HCT116 (cell line): ENCODE data around the gene TBXAS1. TPM values are rescaled to one million over a fixed set of nuclear protein-coding genes. Genes with fewer than 3 reads are reported as not detected.

Experiments used
- ATAC-seq: fragments of 200-7000 bp; cut with Tn5 transposase; 2 replicates; pipeline ENCODE4 v1.9.1; 2020; ENCODE audit warnings: mild to moderate bottlenecking, moderate library complexity
- BruUV-seq: library from RNA; stranded (reverse); fragments of 400-500 nt; replicated peaks from 2 replicates; lab custom pipeline; 2021; lab: Mats Ljungman, UMichigan
- CTCF ChIA-PET: fragments of 300-600 bp; sonication (Branson Sonifier 250); formaldehyde crosslinking; loops from one replicate; lab custom pipeline; 2021; ENCODE audit warnings: antibody characterized with exemption; lab: Charles Lee
- POLR2A ChIA-PET: fragments of 300-600, 350-600 bp; sonication (Branson Sonifier 250); formaldehyde crosslinking; loops from one replicate; lab custom pipeline; 2021; ENCODE audit warnings: antibody characterized with exemption; lab: Charles Lee
- RAD21 ChIA-PET, 2 experiments: fragments of 300-600 bp; sonication (Branson Sonifier 250); formaldehyde crosslinking; loops; one replicate each; lab custom pipeline; 2023; ENCODE audit warnings: low total read pairs in 2 of 2; ENCODE audit not compliant: uncharacterized antibody in 2 of 2, unreplicated experiment in 2 of 2, low non-redundant PET in 1 of 2; lab: Charles Lee
- DNase-seq: peaks from one replicate; pipeline ENCODE4 v3.0.0-alpha.2; 2010; ENCODE audit warnings: low read depth, low spot score
- H2AFZ ChIP-seq: fragments of 200-600 bp; shearing (Covaris generic), sonication (generic); 2 replicates; pipeline ENCODE4 v1.6.1; 2017; ENCODE audit warnings: low read depth, mixed run types, mixed read lengths, antibody characterized with exemption, low read length; ENCODE audit not compliant: poor library complexity, severe bottlenecking
- H3K27ac ChIP-seq: 2 replicates; pipeline ENCODE4 v1.5.1; 2012; ENCODE audit warnings: low read depth, low read length
- H3K27me3 ChIP-seq: fragments of 200-600 bp; sonication (generic); 2 replicates; pipeline ENCODE4 v1.6.1; 2016; ENCODE audit warnings: mixed run types, low read length, mixed read lengths; ENCODE audit not compliant: insufficient read depth
- H3K36me3 ChIP-seq, 2 experiments: fragments of 200-500 bp in 1 of 2; fragments of 200-600 bp in 1 of 2; sonication (Bioruptor generic) in 1 of 2; sonication (generic) in 1 of 2; 2 replicates each; pipeline versions ENCODE4 v1.5.1 to v1.6.1; 2014 to 2016; ENCODE audit warnings: low read length in 2 of 2, inconsistent platforms in 1 of 2, mixed read lengths in 1 of 2, mixed run types in 1 of 2; ENCODE audit not compliant: insufficient read depth in 2 of 2, control insufficient read depth in 1 of 2
- H3K4me1 ChIP-seq, 2 experiments: fragments of 200-600 bp in 1 of 2; sonication (generic) in 1 of 2; 2 replicates each; pipeline versions ENCODE4 v1.5.1 to v1.6.1; 2012 to 2017; ENCODE audit warnings: low read length in 2 of 2, inconsistent platforms in 1 of 2, mild to moderate bottlenecking in 1 of 2, mixed read lengths in 1 of 2, mixed run types in 1 of 2, moderate library complexity in 1 of 2; ENCODE audit not compliant: insufficient read depth in 2 of 2, control insufficient read depth in 1 of 2
- H3K4me2 ChIP-seq: fragments of 200-600 bp; sonication (generic); 2 replicates; pipeline ENCODE4 v1.6.1; 2017; ENCODE audit warnings: mixed run types, low read length, mixed read lengths
- H3K4me3 ChIP-seq, 2 experiments: fragments of 200-600 bp in 1 of 2; sonication (generic) in 1 of 2; replicated peaks in 1 of 2; 2 replicates each; pipeline ENCODE4 v1.5.1; 2011 to 2016; ENCODE audit warnings: low read length in 2 of 2, control low read depth in 1 of 2, low read depth in 1 of 2, mild to moderate bottlenecking in 1 of 2, mixed read lengths in 1 of 2, mixed run types in 1 of 2
- H3K79me2 ChIP-seq: fragments of 200-600 bp; sonication (generic); 2 replicates; pipeline ENCODE4 v1.6.1; 2017; ENCODE audit warnings: mild to moderate bottlenecking, mixed run types, low read length, moderate library complexity, mixed read lengths; ENCODE audit not compliant: insufficient read depth
- H3K9ac ChIP-seq: fragments of 200-600 bp; sonication (generic); 2 replicates; pipeline ENCODE4 v1.6.1; 2016; ENCODE audit warnings: low read length, mixed read lengths
- H3K9me2 ChIP-seq: fragments of 200-600 bp; sonication (generic), shearing (Covaris generic); 2 replicates; pipeline ENCODE4 v1.6.1; 2017; ENCODE audit warnings: mixed run types, mild to moderate bottlenecking, moderate library complexity; ENCODE audit not compliant: insufficient read depth
- H3K9me3 ChIP-seq, 2 experiments: fragments of 200-500 bp in 1 of 2; fragments of 200-600 bp in 1 of 2; sonication (Bioruptor generic) in 1 of 2; sonication (generic) in 1 of 2; 2 replicates each; pipeline ENCODE4 v1.6.1; 2014 to 2017; ENCODE audit warnings: low read length in 2 of 2, mixed read lengths in 2 of 2, inconsistent platforms in 1 of 2, low read depth in 1 of 2, mild to moderate bottlenecking in 1 of 2, mixed run types in 1 of 2, moderate library complexity in 1 of 2; ENCODE audit not compliant: control insufficient read depth in 1 of 2, insufficient read depth in 1 of 2
- H4K20me1 ChIP-seq: fragments of 200-600 bp; sonication (generic), shearing (Covaris generic); 2 replicates; pipeline ENCODE4 v1.6.1; 2017; ENCODE audit warnings: mixed run types, mild to moderate bottlenecking, moderate library complexity; ENCODE audit not compliant: insufficient read depth
- CEBPB ChIP-seq: IDR thresholded peaks from 2 replicates; pipeline ENCODE4 v1.6.1; 2012; ENCODE audit warnings: low read depth
- EGR1 ChIP-seq: IDR thresholded peaks from 2 replicates; pipeline ENCODE4 v1.6.1; 2012; ENCODE audit warnings: low read depth
- EZH2phosphoT487 ChIP-seq: fragments of 200-600 bp; IDR thresholded peaks from 2 replicates; pipeline ENCODE4 v1.6.1; 2018; ENCODE audit warnings: antibody characterized with exemption, borderline replicate concordance
- POLR2A ChIP-seq: IDR thresholded peaks from 2 replicates; pipeline ENCODE4 v1.7.0; 2011; ENCODE audit warnings: borderline replicate concordance; ENCODE audit not compliant: insufficient read depth, insufficient read length; ENCODE audit errors: extremely low read depth
- POLR2AphosphoS5 ChIP-seq: IDR thresholded peaks from 2 replicates; pipeline ENCODE4 v1.6.1; 2011; ENCODE audit warnings: mild to moderate bottlenecking, low read depth, low read length, moderate library complexity
- RAD21 ChIP-seq: IDR thresholded peaks from 2 replicates; pipeline ENCODE4 v1.6.1; 2012; ENCODE audit warnings: low read depth, mild to moderate bottlenecking
- SIN3A ChIP-seq: IDR thresholded peaks from 2 replicates; pipeline ENCODE4 v1.6.1; 2012; ENCODE audit warnings: low read depth
- SP1 ChIP-seq: IDR thresholded peaks from 2 replicates; pipeline ENCODE4 v1.6.1; 2012; ENCODE audit warnings: low read depth
- ZNF274 ChIP-seq: fragments of 200-500 bp; sonication (Bioruptor generic); IDR thresholded peaks from 2 replicates; pipeline ENCODE4 v1.6.1; 2014; ENCODE audit warnings: mild to moderate bottlenecking, low read depth, low read length, inconsistent platforms
- intact Hi-C: fragments of 100-400 bp; cut with micrococcal nuclease; formaldehyde crosslinking; loops from 2 replicates; pipeline ENCODE4 v1.10.0; 2022
- total RNA-seq: library from RNA; stranded (reverse); gene quantifications from one replicate; pipeline ENCODE4 v1.2.1, GENCODE V29; 2021; ENCODE audit not compliant: unreplicated experiment
- TF ChIP-seq, protein P1 (sequence below): IDR thresholded peaks from 2 replicates; pipeline ENCODE4 v1.6.1; 2012
- TF ChIP-seq, protein P2 (sequence below): IDR thresholded peaks from 2 replicates; pipeline ENCODE4 v1.6.1; 2012
- TF ChIP-seq, protein P3 (sequence below): IDR thresholded peaks from 2 replicates; pipeline ENCODE4 v1.6.1; 2011; ENCODE audit warnings: mild to moderate bottlenecking, low read length, moderate library complexity; ENCODE audit not compliant: insufficient replicate concordance; ENCODE audit errors: extremely low read depth
- TF ChIP-seq, protein P4 (sequence below): IDR thresholded peaks from 2 replicates; pipeline ENCODE4 v1.6.1; 2012; ENCODE audit warnings: low read depth

The TBXAS1 gene
- total RNA-seq, 1 experiment from 2014 or later, result 1.4 TPM

DNA sequence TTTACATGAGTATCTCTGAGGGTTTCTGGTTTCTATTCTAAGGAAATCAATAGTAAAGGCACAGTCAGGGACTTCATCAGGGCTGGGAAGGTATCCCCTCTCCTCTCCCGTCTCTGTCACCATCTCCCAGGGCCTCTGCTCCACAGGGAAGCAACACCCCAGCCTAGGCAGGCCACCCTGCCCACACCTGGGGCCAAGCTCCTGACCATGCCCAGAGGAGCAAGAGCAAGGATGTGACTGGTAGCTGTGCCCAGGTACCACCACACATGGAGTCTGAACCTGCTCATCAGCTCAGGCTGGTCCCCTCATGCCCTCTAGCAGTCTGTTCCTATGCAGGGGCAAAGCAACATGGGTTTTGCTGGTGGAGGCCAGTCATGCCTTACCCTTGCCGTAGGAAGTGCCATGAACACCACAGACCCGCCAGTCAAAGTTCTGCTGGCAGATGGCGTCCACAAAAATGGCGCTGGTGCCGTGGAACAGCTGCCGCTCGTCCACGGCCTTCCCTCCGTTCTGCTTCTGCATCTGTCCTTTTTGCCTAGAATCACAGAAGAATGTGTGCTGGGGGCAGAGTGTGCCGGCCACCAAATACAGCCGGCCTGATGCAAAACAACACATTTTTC is 196.9 kb downstream of the TBXAS1 start:
- Histone ChIP-seq H2AFZ (no peak overlapping the region), H3K9me2 (no peaks in the 10 kb centered on the region)
- POLR2A ChIA-PET, result no interaction called here

More for the DNA sequence above, 196.9 kb downstream of the TBXAS1 start:
- Histone ChIP-seq H3K4me2 (no peak overlapping the region), H3K9me3 (no peaks in the 10 kb centered on the region), H3K36me3 (no peaks in the 10 kb centered on the region), H3K27ac (no peak overlapping the region), H3K4me3 (no peak overlapping the region), H3K9ac (no peak overlapping the region), H3K4me1 (no peaks in the 10 kb centered on the region), H3K79me2 (no peaks in the 10 kb centered on the region), H3K27me3 (no peaks in the 10 kb centered on the region), H4K20me1 (no peaks in the 10 kb centered on the region)
- RAD21 ChIA-PET, result no interaction called here
- intact Hi-C loops, result no loop called here
- no TSS peak for BruUV-seq
- CTCF ChIA-PET, result no interaction called here
- ATAC-seq, result no peak
- no peak for DNase-seq
- TF ChIP-seq ZNF274 (no peak), POLR2A (no peak), EZH2phosphoT487 (no peak), CEBPB (no peak), SIN3A (no peak), SP1 (no peak), RAD21 (no peak), EGR1 (no peak), POLR2AphosphoS5 (no peak)
- TF ChIP-seq, protein P1, sequence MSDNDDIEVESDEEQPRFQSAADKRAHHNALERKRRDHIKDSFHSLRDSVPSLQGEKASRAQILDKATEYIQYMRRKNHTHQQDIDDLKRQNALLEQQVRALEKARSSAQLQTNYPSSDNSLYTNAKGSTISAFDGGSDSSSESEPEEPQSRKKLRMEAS, result no peak
- TF ChIP-seq, protein P2, sequence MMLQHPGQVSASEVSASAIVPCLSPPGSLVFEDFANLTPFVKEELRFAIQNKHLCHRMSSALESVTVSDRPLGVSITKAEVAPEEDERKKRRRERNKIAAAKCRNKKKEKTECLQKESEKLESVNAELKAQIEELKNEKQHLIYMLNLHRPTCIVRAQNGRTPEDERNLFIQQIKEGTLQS, result no peak
- TF ChIP-seq, protein P3, sequence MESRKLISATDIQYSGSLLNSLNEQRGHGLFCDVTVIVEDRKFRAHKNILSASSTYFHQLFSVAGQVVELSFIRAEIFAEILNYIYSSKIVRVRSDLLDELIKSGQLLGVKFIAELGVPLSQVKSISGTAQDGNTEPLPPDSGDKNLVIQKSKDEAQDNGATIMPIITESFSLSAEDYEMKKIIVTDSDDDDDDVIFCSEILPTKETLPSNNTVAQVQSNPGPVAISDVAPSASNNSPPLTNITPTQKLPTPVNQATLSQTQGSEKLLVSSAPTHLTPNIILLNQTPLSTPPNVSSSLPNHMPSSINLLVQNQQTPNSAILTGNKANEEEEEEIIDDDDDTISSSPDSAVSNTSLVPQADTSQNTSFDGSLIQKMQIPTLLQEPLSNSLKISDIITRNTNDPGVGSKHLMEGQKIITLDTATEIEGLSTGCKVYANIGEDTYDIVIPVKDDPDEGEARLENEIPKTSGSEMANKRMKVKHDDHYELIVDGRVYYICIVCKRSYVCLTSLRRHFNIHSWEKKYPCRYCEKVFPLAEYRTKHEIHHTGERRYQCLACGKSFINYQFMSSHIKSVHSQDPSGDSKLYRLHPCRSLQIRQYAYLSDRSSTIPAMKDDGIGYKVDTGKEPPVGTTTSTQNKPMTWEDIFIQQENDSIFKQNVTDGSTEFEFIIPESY, result no peak
- TF ChIP-seq, protein P4, sequence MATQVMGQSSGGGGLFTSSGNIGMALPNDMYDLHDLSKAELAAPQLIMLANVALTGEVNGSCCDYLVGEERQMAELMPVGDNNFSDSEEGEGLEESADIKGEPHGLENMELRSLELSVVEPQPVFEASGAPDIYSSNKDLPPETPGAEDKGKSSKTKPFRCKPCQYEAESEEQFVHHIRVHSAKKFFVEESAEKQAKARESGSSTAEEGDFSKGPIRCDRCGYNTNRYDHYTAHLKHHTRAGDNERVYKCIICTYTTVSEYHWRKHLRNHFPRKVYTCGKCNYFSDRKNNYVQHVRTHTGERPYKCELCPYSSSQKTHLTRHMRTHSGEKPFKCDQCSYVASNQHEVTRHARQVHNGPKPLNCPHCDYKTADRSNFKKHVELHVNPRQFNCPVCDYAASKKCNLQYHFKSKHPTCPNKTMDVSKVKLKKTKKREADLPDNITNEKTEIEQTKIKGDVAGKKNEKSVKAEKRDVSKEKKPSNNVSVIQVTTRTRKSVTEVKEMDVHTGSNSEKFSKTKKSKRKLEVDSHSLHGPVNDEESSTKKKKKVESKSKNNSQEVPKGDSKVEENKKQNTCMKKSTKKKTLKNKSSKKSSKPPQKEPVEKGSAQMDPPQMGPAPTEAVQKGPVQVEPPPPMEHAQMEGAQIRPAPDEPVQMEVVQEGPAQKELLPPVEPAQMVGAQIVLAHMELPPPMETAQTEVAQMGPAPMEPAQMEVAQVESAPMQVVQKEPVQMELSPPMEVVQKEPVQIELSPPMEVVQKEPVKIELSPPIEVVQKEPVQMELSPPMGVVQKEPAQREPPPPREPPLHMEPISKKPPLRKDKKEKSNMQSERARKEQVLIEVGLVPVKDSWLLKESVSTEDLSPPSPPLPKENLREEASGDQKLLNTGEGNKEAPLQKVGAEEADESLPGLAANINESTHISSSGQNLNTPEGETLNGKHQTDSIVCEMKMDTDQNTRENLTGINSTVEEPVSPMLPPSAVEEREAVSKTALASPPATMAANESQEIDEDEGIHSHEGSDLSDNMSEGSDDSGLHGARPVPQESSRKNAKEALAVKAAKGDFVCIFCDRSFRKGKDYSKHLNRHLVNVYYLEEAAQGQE, result no peak
